ENCODE data around the gene MYL7.

DNA sequence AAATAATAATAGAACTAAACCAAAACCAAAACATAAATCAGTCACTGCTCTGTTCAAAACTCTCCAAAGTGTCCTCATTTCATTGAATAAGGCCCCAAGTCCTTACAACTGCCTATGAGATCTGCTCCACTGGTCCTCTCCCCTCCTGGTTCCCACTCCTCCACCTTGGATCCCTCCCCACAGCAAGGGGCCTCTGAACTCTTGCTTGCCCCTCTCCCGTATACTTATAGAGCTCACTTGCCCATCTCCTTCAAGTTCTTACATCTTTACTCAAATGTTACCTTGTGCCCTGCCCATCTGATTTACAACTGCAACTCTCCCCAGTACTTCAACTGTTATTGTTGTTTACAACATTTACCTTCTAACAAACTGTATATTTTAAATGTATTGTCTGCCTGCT, 18.6 kb downstream of the MYL7 start:
- TF ChIP-seq, protein P1, sequence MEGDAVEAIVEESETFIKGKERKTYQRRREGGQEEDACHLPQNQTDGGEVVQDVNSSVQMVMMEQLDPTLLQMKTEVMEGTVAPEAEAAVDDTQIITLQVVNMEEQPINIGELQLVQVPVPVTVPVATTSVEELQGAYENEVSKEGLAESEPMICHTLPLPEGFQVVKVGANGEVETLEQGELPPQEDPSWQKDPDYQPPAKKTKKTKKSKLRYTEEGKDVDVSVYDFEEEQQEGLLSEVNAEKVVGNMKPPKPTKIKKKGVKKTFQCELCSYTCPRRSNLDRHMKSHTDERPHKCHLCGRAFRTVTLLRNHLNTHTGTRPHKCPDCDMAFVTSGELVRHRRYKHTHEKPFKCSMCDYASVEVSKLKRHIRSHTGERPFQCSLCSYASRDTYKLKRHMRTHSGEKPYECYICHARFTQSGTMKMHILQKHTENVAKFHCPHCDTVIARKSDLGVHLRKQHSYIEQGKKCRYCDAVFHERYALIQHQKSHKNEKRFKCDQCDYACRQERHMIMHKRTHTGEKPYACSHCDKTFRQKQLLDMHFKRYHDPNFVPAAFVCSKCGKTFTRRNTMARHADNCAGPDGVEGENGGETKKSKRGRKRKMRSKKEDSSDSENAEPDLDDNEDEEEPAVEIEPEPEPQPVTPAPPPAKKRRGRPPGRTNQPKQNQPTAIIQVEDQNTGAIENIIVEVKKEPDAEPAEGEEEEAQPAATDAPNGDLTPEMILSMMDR (IDR thresholded peaks at IDR 0.05) = no peak
- TF ChIP-seq POLR2A (IDR thresholded peaks at IDR 0.05) = no peak

Measured in tibial nerve (tissue), 3 donors.